ENCODE results near the gene DCLK3. TPM values are rescaled to one million over a fixed set of nuclear protein-coding genes. Genes with fewer than 3 reads are reported as not detected.

DCLK3 gene
- total RNA-seq, 1 experiment from 2014 or later = not detected

DNA sequence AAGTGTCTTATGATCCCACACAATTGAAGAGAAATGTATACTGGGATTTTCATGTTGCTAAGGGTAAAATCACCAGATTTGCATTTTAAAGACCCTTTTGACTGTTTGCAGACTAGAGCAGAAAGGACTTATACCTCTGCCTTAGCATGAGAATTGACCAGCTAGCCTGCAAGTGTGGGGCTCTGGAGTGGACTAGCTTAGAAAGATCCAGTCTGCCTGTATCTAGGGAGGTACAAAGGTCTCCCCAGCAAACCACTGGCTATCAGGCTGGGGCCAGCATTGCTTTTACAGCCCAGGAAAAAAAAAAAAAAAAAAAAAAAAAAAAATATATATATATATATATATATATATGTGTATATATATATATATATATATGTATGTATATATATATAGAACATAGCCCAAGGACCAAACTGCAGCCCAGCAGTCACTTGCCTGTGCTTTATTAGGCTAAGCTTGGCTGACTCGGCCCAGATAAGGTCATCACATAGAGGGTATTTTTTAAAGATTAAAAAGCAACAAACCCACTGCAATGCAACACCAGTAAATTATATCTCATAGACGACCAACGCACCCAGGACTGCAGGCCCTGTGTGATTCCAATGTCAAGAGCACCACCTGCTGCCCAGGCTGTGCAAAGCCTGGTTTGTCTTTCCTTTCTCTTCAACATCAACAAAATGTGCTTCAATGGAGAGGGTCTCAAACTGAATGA is 63.7 kb downstream of the DCLK3 start:
- CTCF ChIA-PET = interaction anchor here (0.7 to 2.2 kb wide), 4 partner anchors 160 to 1247 kb away, joined by 3 to 7 read pairs (median 4); no protein-coding TSS in a partner anchor
- Mint-ChIP-seq H3K9me3 (ENCODE audit: low read depth, unreplicated experiment) (no peaks in the 10 kb centered on the region), H3K36me3 (ENCODE audit: insufficient read depth, unreplicated experiment) (peaks cover 5% of the 10 kb centered on the region), H3K27ac (ENCODE audit: unreplicated experiment) (no peak overlapping the region), H3K4me1 (ENCODE audit: low read depth, unreplicated experiment) (peaks cover 10% of the 10 kb centered on the region), H3K27me3 (ENCODE audit: unreplicated experiment) (no peaks in the 10 kb centered on the region), H3K4me3 (ENCODE audit: low read depth, unreplicated experiment) (no peak overlapping the region)
- intact Hi-C loops (cut with micrococcal nuclease; ENCODE audit: unreplicated experiment) = loop anchor here (1.0 to 5.0 kb wide), 5 partner anchors 108 to 734 kb away; no protein-coding TSS in a partner anchor
- BruUV-seq (replicated peaks) = no TSS peak
- TF ChIP-seq, protein P1, sequence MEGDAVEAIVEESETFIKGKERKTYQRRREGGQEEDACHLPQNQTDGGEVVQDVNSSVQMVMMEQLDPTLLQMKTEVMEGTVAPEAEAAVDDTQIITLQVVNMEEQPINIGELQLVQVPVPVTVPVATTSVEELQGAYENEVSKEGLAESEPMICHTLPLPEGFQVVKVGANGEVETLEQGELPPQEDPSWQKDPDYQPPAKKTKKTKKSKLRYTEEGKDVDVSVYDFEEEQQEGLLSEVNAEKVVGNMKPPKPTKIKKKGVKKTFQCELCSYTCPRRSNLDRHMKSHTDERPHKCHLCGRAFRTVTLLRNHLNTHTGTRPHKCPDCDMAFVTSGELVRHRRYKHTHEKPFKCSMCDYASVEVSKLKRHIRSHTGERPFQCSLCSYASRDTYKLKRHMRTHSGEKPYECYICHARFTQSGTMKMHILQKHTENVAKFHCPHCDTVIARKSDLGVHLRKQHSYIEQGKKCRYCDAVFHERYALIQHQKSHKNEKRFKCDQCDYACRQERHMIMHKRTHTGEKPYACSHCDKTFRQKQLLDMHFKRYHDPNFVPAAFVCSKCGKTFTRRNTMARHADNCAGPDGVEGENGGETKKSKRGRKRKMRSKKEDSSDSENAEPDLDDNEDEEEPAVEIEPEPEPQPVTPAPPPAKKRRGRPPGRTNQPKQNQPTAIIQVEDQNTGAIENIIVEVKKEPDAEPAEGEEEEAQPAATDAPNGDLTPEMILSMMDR (IDR thresholded peaks at IDR 0.05; ENCODE audit: unreplicated experiment) = peak; percentile 73
- peak; percentile 75 for DNase-seq

DNA sequence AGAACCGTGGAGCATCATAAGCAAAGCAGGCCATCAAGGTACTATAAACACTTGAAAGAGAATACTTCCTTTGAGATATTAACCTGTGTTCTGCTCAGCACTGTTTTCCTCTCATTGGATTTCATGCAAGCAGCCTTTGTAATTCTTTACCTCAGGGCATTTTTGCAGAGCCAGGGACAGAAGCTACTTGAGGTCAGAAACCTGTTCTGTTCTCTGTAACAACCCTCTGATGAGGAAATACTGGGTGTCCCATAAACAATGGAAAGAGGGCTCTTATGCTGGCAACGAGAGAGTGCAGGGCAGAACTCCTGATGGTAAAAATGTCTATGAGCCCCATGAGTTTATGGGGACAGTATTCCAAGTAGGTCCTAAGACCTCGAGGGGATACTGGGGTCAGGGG is 66.0 kb downstream of the DCLK3 start:
- Mint-ChIP-seq H3K4me1 (ENCODE audit: low read depth, unreplicated experiment) (peaks cover 18% of the 10 kb centered on the region), H3K36me3 (ENCODE audit: insufficient read depth, unreplicated experiment) (peaks cover 5% of the 10 kb centered on the region), H3K27me3 (ENCODE audit: unreplicated experiment) (no peaks in the 10 kb centered on the region), H3K4me3 (ENCODE audit: low read depth, unreplicated experiment) (no peak overlapping the region), H3K27ac (ENCODE audit: unreplicated experiment) (no peak overlapping the region), H3K9me3 (ENCODE audit: low read depth, unreplicated experiment) (no peaks in the 10 kb centered on the region)
- CTCF ChIA-PET = no interaction called here
- DNase-seq = no peak
- intact Hi-C loops (cut with micrococcal nuclease; ENCODE audit: unreplicated experiment) = no loop called here
- BruUV-seq (replicated peaks) = no TSS peak
- TF ChIP-seq, protein P1 (IDR thresholded peaks at IDR 0.05; ENCODE audit: unreplicated experiment) = no peak

DNA sequence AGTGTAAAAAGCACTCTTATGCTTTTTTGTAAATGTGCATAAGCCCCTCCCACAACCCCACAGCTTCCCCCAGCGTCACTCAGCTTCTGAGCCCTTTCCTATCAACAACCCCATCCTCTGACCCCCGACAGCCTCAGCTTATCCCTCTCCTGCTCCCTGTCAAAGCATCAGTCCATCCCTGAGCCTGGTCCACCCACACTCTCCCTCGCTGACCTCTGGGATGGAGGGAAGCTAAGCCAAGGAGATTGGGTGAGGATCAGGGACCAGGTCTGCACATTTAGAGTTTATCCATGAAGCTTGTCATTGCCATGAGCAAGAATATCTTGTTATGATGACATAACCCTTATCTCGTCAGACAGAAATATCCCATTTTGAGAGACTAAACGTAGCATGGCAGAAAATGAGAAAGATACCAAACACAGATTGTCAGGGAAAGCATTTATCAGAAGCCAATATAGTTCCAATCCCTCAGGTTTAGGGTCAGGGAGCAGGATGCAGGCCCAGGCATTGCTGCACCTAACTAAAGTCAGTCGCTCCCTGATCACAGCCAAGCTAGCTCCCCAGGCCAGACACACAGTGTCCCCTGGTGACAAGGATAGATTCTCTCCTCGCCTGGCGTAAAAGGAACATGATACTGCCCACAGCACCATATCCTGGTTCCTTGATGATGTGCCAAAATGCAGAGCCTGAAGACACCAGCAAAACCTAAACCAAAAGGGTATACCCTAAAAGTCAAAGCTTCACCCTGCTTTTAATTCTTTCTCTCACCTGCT is 66.9 kb downstream of the DCLK3 start:
- H3K9me3 Mint-ChIP-seq (ENCODE audit: low read depth, unreplicated experiment) = no peaks in the 10 kb centered on the region
- BruUV-seq (replicated peaks) = no TSS peak
- intact Hi-C loops (cut with micrococcal nuclease; ENCODE audit: unreplicated experiment) = no loop called here
- H3K27me3 Mint-ChIP-seq (ENCODE audit: unreplicated experiment) = no peaks in the 10 kb centered on the region
- H3K4me3 Mint-ChIP-seq (ENCODE audit: low read depth, unreplicated experiment) = no peak overlapping the region
- CTCF ChIA-PET = interaction anchor here (0.6 kb wide), 1 partner anchor 567 kb away, joined by 3 read pairs; no protein-coding TSS in a partner anchor
- H3K36me3 Mint-ChIP-seq (ENCODE audit: insufficient read depth, unreplicated experiment) = peaks cover 5% of the 10 kb centered on the region
- TF ChIP-seq, protein P1 (IDR thresholded peaks at IDR 0.05; ENCODE audit: unreplicated experiment) = no peak
- no peak overlapping the region for H3K27ac Mint-ChIP-seq (ENCODE audit: unreplicated experiment)
- peaks cover 18% of the 10 kb centered on the region for H3K4me1 Mint-ChIP-seq (ENCODE audit: low read depth, unreplicated experiment)
- DNase-seq = peak; percentile 15

DNA sequence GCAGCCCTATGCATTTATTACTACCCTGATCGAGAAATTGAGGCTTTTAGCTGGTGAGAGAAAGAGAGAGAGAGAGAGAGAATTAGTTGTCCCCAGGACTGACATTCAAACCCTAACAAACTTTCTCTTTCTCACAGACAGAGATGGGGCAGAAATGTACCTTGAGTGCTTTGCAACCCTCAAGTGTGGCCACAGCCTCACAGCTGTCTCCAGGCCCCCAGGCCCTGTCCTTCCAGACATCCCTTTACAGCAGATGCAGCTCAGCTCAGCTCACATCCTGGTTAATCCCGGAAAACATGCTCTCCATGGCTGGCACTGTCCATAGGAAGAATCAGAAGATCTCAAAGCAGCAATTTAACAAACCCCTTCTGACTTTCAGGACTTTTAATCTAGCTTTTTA is 67.6 kb downstream of the DCLK3 start:
- Mint-ChIP-seq H3K36me3 (ENCODE audit: insufficient read depth, unreplicated experiment) (peaks cover 3% of the 10 kb centered on the region), H3K4me3 (ENCODE audit: low read depth, unreplicated experiment) (no peak overlapping the region), H3K27ac (ENCODE audit: unreplicated experiment) (no peak overlapping the region), H3K27me3 (ENCODE audit: unreplicated experiment) (no peaks in the 10 kb centered on the region), H3K4me1 (ENCODE audit: low read depth, unreplicated experiment) (peaks cover 14% of the 10 kb centered on the region), H3K9me3 (ENCODE audit: low read depth, unreplicated experiment) (no peaks in the 10 kb centered on the region)
- no TSS peak for BruUV-seq (replicated peaks)
- TF ChIP-seq, protein P1 (IDR thresholded peaks at IDR 0.05; ENCODE audit: unreplicated experiment) = no peak
- DNase-seq = no peak
- CTCF ChIA-PET = interaction anchor here (0.6 kb wide), 1 partner anchor 566 kb away, joined by 3 read pairs; no protein-coding TSS in a partner anchor
- intact Hi-C loops (cut with micrococcal nuclease; ENCODE audit: unreplicated experiment) = no loop called here
